IgD-negative memory B cell (primary cell): Measurements from ENCODE around the gene ZNF638. TPM values are rescaled to one million over a fixed set of nuclear protein-coding genes. Genes with fewer than 3 reads are reported as not detected.

Source experiments
- H3K27ac Mint-ChIP-seq, 3 donors: one replicate each; pipeline ENCODE4 v1.8.0; 2020 to 2022; ENCODE audit warnings: mild to moderate bottlenecking in 3 of 3, mixed read lengths in 3 of 3, moderate library complexity in 1 of 3
- H3K27me3 Mint-ChIP-seq: one replicate; pipeline ENCODE4 v1.8.0; 2021; ENCODE audit warnings: mixed read lengths
- H3K36me3 Mint-ChIP-seq: one replicate; pipeline ENCODE4 v1.8.0; 2020; ENCODE audit warnings: mild to moderate bottlenecking, mixed read lengths
- H3K4me1 Mint-ChIP-seq, 3 donors: one replicate each; pipeline ENCODE4 v1.8.0; 2020 to 2022; ENCODE audit warnings: mixed read lengths in 3 of 3, mild to moderate bottlenecking in 1 of 3
- H3K4me3 Mint-ChIP-seq, 4 donors: one replicate each; pipeline ENCODE4 v1.8.0; 2020 to 2022; ENCODE audit warnings: mild to moderate bottlenecking in 4 of 4, mixed read lengths in 4 of 4, moderate library complexity in 3 of 4
- H3K9me3 Mint-ChIP-seq, 3 donors: one replicate each; pipeline ENCODE4 v1.8.0; 2020 to 2021; ENCODE audit warnings: mixed read lengths in 3 of 3, mild to moderate bottlenecking in 1 of 3
- polyA plus RNA-seq: library from polyadenylated mRNA; unstranded; fragments of 300-500 nt; fragmentation: Illumina TruSeq; gene quantifications from one replicate; pipeline ENCODE4 v1.2.3, GENCODE V29; 2021

The ZNF638 gene
- polyA plus RNA-seq, 1 donor from 2014 or later, result 60.3 TPM

- no peak overlapping the region for H3K27ac Mint-ChIP-seq
- H3K4me3 Mint-ChIP-seq, result no peak overlapping the region
- no peaks in the 10 kb centered on the region for H3K4me1 Mint-ChIP-seq
- no peaks in the 10 kb centered on the region for H3K36me3 Mint-ChIP-seq
- H3K27me3 Mint-ChIP-seq, result peaks cover 10% of the 10 kb centered on the region
- no peaks in the 10 kb centered on the region for H3K9me3 Mint-ChIP-seq
These were observed 142.6 kb downstream of the ZNF638 start for GRCh38 chr2:71474116-71474743.

- no peak overlapping the region for H3K27ac Mint-ChIP-seq
- H3K4me1 Mint-ChIP-seq, result no peaks in the 10 kb centered on the region
These were observed 143.3 kb downstream of the ZNF638 start for GRCh38 chr2:71474744-71475397.

GRCh38 chr2:71476495-71476894 is 144.9 kb downstream of the ZNF638 start:
- Mint-ChIP-seq H3K27me3 (peaks cover 10% of the 10 kb centered on the region), H3K9me3 (no peaks in the 10 kb centered on the region), H3K4me3 (no peak overlapping the region), H3K27ac (no peak overlapping the region), H3K4me1 (no peaks in the 10 kb centered on the region), H3K36me3 (peaks cover 2% of the 10 kb centered on the region)

More at GRCh38 chr2:71474744-71475397, 143.3 kb downstream of the ZNF638 start:
- no peak overlapping the region for H3K4me3 Mint-ChIP-seq
- peaks cover 11% of the 10 kb centered on the region for H3K27me3 Mint-ChIP-seq
- no peaks in the 10 kb centered on the region for H3K36me3 Mint-ChIP-seq
- H3K9me3 Mint-ChIP-seq, result no peaks in the 10 kb centered on the region

- Mint-ChIP-seq H3K27me3 (peaks cover 10% of the 10 kb centered on the region), H3K36me3 (peaks cover 2% of the 10 kb centered on the region), H3K9me3 (no peaks in the 10 kb centered on the region), H3K4me3 (no peak overlapping the region), H3K4me1 (no peaks in the 10 kb centered on the region), H3K27ac (no peak overlapping the region)
These were observed 145.7 kb downstream of the ZNF638 start for GRCh38 chr2:71477231-71477691.

- Mint-ChIP-seq H3K4me3 (no peak overlapping the region), H3K27ac (no peak overlapping the region)
These were observed 147.2 kb downstream of the ZNF638 start for GRCh38 chr2:71478806-71479205.

GRCh38 chr2:71479261-71479660 is 147.7 kb downstream of the ZNF638 start:
- Mint-ChIP-seq H3K9me3 (no peaks in the 10 kb centered on the region), H3K27me3 (peaks cover 2% of the 10 kb centered on the region), H3K4me3 (no peak overlapping the region), H3K27ac (no peak overlapping the region), H3K4me1 (no peaks in the 10 kb centered on the region), H3K36me3 (peaks cover 2% of the 10 kb centered on the region)

More at GRCh38 chr2:71478806-71479205, 147.2 kb downstream of the ZNF638 start:
- H3K36me3 Mint-ChIP-seq, result peaks cover 2% of the 10 kb centered on the region
- no peaks in the 10 kb centered on the region for H3K4me1 Mint-ChIP-seq
- no peaks in the 10 kb centered on the region for H3K9me3 Mint-ChIP-seq
- peaks cover 5% of the 10 kb centered on the region for H3K27me3 Mint-ChIP-seq

GRCh38 chr2:71481111-71481510 is 149.5 kb downstream of the ZNF638 start:
- no peaks in the 10 kb centered on the region for H3K4me1 Mint-ChIP-seq
- peaks cover 2% of the 10 kb centered on the region for H3K36me3 Mint-ChIP-seq
- H3K27me3 Mint-ChIP-seq, result peaks cover 2% of the 10 kb centered on the region
- no peak overlapping the region for H3K27ac Mint-ChIP-seq
- no peak overlapping the region for H3K4me3 Mint-ChIP-seq
- no peaks in the 10 kb centered on the region for H3K9me3 Mint-ChIP-seq

GRCh38 chr2:71482055-71482454 is 150.5 kb downstream of the ZNF638 start:
- Mint-ChIP-seq H3K4me1 (no peaks in the 10 kb centered on the region), H3K27me3 (peaks cover 2% of the 10 kb centered on the region), H3K9me3 (no peaks in the 10 kb centered on the region), H3K27ac (no peak overlapping the region), H3K4me3 (no peak overlapping the region), H3K36me3 (peaks cover 2% of the 10 kb centered on the region)

GRCh38 chr2:71483246-71483645 is 151.7 kb downstream of the ZNF638 start:
- peaks cover 2% of the 10 kb centered on the region for H3K36me3 Mint-ChIP-seq
- H3K4me1 Mint-ChIP-seq, result no peaks in the 10 kb centered on the region
- H3K27ac Mint-ChIP-seq, result no peak overlapping the region
- H3K4me3 Mint-ChIP-seq, result no peak overlapping the region
- H3K9me3 Mint-ChIP-seq, result no peaks in the 10 kb centered on the region
- peaks cover 3% of the 10 kb centered on the region for H3K27me3 Mint-ChIP-seq

- Mint-ChIP-seq H3K4me1 (no peaks in the 10 kb centered on the region), H3K36me3 (peaks cover 2% of the 10 kb centered on the region), H3K4me3 (no peak overlapping the region), H3K27me3 (peaks cover 8% of the 10 kb centered on the region), H3K27ac (no peak overlapping the region), H3K9me3 (no peaks in the 10 kb centered on the region)
These were observed 152.8 kb downstream of the ZNF638 start for GRCh38 chr2:71484354-71484753.

Other genes with a start within 250 kb of the ZNF638 start
- gene MCEE, start 201.6 kb upstream of the ZNF638 start, polyA plus RNA-seq, result 25.9 TPM
- gene MPHOSPH10, start 201.1 kb upstream of the ZNF638 start, polyA plus RNA-seq, result 25.2 TPM
- 3.1 TPM for gene PAIP2B, start 104.7 kb upstream of the ZNF638 start, polyA plus RNA-seq
- 0.34 TPM for gene DYSF, start 121.8 kb downstream of the ZNF638 start, polyA plus RNA-seq